Measurements from ENCODE around the gene PUSL1. TPM values are rescaled to one million over a fixed set of nuclear protein-coding genes. Genes with fewer than 3 reads are reported as not detected.

The PUSL1 gene
- total and polyA plus RNA-seq, 2 donors (not counting 3 experiments of a cell fraction or from before 2014, with no cell fraction given) = 18.8 to 27.3 TPM

- intact Hi-C loops (cut with micrococcal nuclease) (loop anchor here (1.0 to 5.0 kb wide), 5 partner anchors 17 to 261 kb away; partner anchors contain the start of genes C1QTNF12, ISG15 and PUSL1), dilution Hi-C loops (cut with MboI; ENCODE audit: extremely low pct_ligation_motif_present, low sequenced_read_pairs) (no loop called here)
These were observed 34.7 kb upstream of the PUSL1 start, which contains the start of gene UBE2J2 for GRCh38 chr1:1273512-1274298. Gene UBE2J2, minus strand, starts transcription at chr1:1273854. Its CDS starts 5,862 bp downstream, at chr1:1267992.

More at GRCh38 chr1:1273512-1274298, 34.7 kb upstream of the PUSL1 start, which contains the start of gene UBE2J2:
- Histone ChIP-seq H2AFZ (ENCODE audit: low read depth, low read length) (peak within 1 kb of the TSS; percentile 89), H3K4me2 (ENCODE audit: insufficient read depth, low read length) (peak within 1 kb of the TSS; percentile 71), H3K9ac (replicated peaks; ENCODE audit: extremely low read depth, insufficient read depth, low read length) (peak within 1 kb of the TSS; percentile 90), H3K4me3 (replicated peaks in 1 of 3; ENCODE audit: insufficient read depth in 1 of 3, low read depth in 1 of 3, low read length in 3 of 3) (peak within 1 kb of the TSS; percentile 47 to 72 (median 64)), H3K9me3 (replicated peaks; ENCODE audit: control insufficient read depth, insufficient read depth, low read length) (no peaks in the 10 kb centered on the region), H3K4me1 (ENCODE audit: control insufficient read depth, extremely low read depth, insufficient read depth, low read length) (peaks cover 24% of the 10 kb centered on the region), H3K9me1 (replicated peaks; ENCODE audit: control insufficient read depth, extremely low read depth, insufficient read depth, low read length) (no peaks in the 10 kb centered on the region), H3K79me2 (ENCODE audit: control insufficient read depth, insufficient read depth, low read length) (peaks cover 39% of the 10 kb centered on the region), H3K27me3 (ENCODE audit: control insufficient read depth in 2 of 2, insufficient read depth in 2 of 2, low read length in 2 of 2) (no peaks in the 10 kb centered on the region), H3K27ac (ENCODE audit: insufficient read depth, low read depth, low read length) (peak within 1 kb of the TSS; percentile 69), H3K36me3 (ENCODE audit: control insufficient read depth in 2 of 2, extremely low read depth in 1 of 2, insufficient read depth in 2 of 2, low read length in 2 of 2) (no peaks in the 10 kb centered on the region), H4K20me1 (replicated peaks; ENCODE audit: control insufficient read depth, extremely low read depth, insufficient read depth, low read length) (no peaks in the 10 kb centered on the region)
- POLR2A ChIA-PET = interaction anchor here (0.6 kb wide), 2 partner anchors 69 to 342 kb away, joined by 3 to 5 read pairs; partner anchors contain the start of gene MIB2
- FAIRE-seq (peak; percentile 78), DNase-seq (ENCODE audit: low read depth, low spot score) (peak; percentile 84)
- CTCF ChIA-PET = interaction anchor here (0.6 to 2.1 kb wide), 9 partner anchors 8 to 255 kb away, joined by 3 to 11 read pairs (median 3); no protein-coding TSS in a partner anchor
- no TSS peak for BruUV-seq (replicated peaks)
- TF ChIP-seq POLR2AphosphoS5 (IDR thresholded peaks at IDR 0.05; ENCODE audit: insufficient read depth, low read depth, low read length) (peak; percentile 96), GATA2 (IDR thresholded peaks at IDR 0.05; ENCODE audit: insufficient read depth, insufficient read length, low read depth, low read length) (no peak), POLR2A (IDR thresholded peaks at IDR 0.05; ENCODE audit: low read depth, low read length) (peak; percentile 84)
- TF ChIP-seq, protein P1, sequence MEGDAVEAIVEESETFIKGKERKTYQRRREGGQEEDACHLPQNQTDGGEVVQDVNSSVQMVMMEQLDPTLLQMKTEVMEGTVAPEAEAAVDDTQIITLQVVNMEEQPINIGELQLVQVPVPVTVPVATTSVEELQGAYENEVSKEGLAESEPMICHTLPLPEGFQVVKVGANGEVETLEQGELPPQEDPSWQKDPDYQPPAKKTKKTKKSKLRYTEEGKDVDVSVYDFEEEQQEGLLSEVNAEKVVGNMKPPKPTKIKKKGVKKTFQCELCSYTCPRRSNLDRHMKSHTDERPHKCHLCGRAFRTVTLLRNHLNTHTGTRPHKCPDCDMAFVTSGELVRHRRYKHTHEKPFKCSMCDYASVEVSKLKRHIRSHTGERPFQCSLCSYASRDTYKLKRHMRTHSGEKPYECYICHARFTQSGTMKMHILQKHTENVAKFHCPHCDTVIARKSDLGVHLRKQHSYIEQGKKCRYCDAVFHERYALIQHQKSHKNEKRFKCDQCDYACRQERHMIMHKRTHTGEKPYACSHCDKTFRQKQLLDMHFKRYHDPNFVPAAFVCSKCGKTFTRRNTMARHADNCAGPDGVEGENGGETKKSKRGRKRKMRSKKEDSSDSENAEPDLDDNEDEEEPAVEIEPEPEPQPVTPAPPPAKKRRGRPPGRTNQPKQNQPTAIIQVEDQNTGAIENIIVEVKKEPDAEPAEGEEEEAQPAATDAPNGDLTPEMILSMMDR (IDR thresholded peaks at IDR 0.05; ENCODE audit: extremely low read depth in 1 of 2, insufficient read depth in 1 of 2, low read depth in 1 of 2, low read length in 2 of 2) = peak in 1 of 2 donors; percentile 3
